MCF 10A (cell line): ENCODE results near the gene FAP. TPM values are rescaled to one million over a fixed set of nuclear protein-coding genes. Genes with fewer than 3 reads are reported as not detected.

Experiments used
- BruUV-seq: library from RNA; stranded (reverse); fragments of 400-500 nt; replicated peaks from 2 replicates; lab custom pipeline; 2021; lab: Mats Ljungman, UMichigan
- CTCF ChIA-PET: fragments of 300-600 bp; sonication (Branson Sonifier 250); formaldehyde crosslinking; extraction: SDS; loops from one replicate; lab custom pipeline; 2021; ENCODE audit warnings: antibody characterized with exemption, inconsistent platforms; lab: Yijun Ruan, JAX
- POLR2A ChIA-PET: fragments of 300-600, 350-650 bp; sonication (Branson Sonifier 250); formaldehyde crosslinking; extraction: SDS; loops from one replicate; lab custom pipeline; 2020; ENCODE audit warnings: antibody characterized with exemption, inconsistent platforms; lab: Yijun Ruan, JAX
- DNase-seq: peaks from one replicate; pipeline ENCODE4 v3.0.0-alpha.2; 2018; ENCODE audit not compliant: unreplicated experiment
- H3K27ac Mint-ChIP-seq: one replicate; pipeline ENCODE4 v1.8.0; 2022; ENCODE audit warnings: mild to moderate bottlenecking, low read depth, mixed read lengths; ENCODE audit not compliant: unreplicated experiment
- H3K27me3 Mint-ChIP-seq: one replicate; pipeline ENCODE4 v1.8.0; 2022; ENCODE audit warnings: mixed read lengths; ENCODE audit not compliant: insufficient read depth, unreplicated experiment
- H3K36me3 Mint-ChIP-seq: one replicate; pipeline ENCODE4 v1.8.0; 2022; ENCODE audit warnings: mild to moderate bottlenecking, moderate library complexity, mixed read lengths; ENCODE audit not compliant: insufficient read depth, unreplicated experiment
- H3K4me1 Mint-ChIP-seq: one replicate; pipeline ENCODE4 v1.8.0; 2022; ENCODE audit warnings: mixed read lengths; ENCODE audit not compliant: insufficient read depth, unreplicated experiment
- H3K4me3 Mint-ChIP-seq: one replicate; pipeline ENCODE4 v1.8.0; 2022; ENCODE audit warnings: mild to moderate bottlenecking, moderate library complexity, mixed read lengths; ENCODE audit not compliant: unreplicated experiment
- H3K9me3 Mint-ChIP-seq: one replicate; pipeline ENCODE4 v1.8.0; 2022; ENCODE audit warnings: mixed read lengths; ENCODE audit not compliant: unreplicated experiment
- intact Hi-C: fragments of 100-400 bp; cut with micrococcal nuclease; formaldehyde crosslinking; loops from 2 replicates; pipeline ENCODE4 v1.14.1; 2022
- total RNA-seq: library from RNA; stranded (reverse); gene quantifications from 2 replicates; pipeline ENCODE4 v1.2.3, GENCODE V29; 2022
- TF ChIP-seq, protein P1 (sequence below): fragments of 200-600 bp; IDR thresholded peaks from one replicate; pipeline ENCODE4 v1.8.0; 2022; ENCODE audit warnings: antibody characterized with exemption, mild to moderate bottlenecking; ENCODE audit not compliant: unreplicated experiment

FAP gene
- total RNA-seq, 1 experiment from 2014 or later = 12.1 TPM

DNA sequence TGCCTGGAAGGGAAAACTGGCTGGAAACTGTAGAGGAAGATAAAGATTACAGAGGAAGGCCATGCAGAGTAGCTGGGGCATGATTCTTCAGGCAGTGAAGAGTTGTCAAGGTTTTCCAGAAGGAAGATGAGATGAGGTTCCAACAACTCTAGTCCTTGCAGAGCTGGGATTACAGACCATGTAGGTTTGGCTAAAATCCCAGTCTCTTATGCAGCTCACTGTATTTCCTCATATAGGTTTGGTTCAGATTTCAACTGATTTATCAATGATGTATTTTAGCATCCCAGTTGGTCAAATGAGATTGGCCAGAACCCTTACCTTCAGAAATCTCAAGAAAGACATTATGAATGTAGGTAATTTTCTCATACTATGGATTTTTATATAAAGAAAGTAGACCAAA, 16.4 kb downstream of the FAP start:
- Mint-ChIP-seq H3K27ac (peak overlapping the region; percentile 64), H3K36me3 (peaks cover 6% of the 10 kb centered on the region), H3K9me3 (no peaks in the 10 kb centered on the region), H3K4me3 (no peak overlapping the region), H3K27me3 (no peaks in the 10 kb centered on the region), H3K4me1 (peaks cover 11% of the 10 kb centered on the region)
- POLR2A ChIA-PET = interaction anchor here (1.0 to 1.4 kb wide), 3 partner anchors 14 to 71 kb away, joined by 3 to 4 read pairs (median 3); partner anchors contain the start of gene FAP
- CTCF ChIA-PET = interaction anchor here (0.9 to 5.0 kb wide), 2 partner anchors 16 to 72 kb away, joined by 4 to 36 read pairs; partner anchors contain the start of gene FAP
- no peak for DNase-seq
- no TSS peak for BruUV-seq
- TF ChIP-seq, protein P1, sequence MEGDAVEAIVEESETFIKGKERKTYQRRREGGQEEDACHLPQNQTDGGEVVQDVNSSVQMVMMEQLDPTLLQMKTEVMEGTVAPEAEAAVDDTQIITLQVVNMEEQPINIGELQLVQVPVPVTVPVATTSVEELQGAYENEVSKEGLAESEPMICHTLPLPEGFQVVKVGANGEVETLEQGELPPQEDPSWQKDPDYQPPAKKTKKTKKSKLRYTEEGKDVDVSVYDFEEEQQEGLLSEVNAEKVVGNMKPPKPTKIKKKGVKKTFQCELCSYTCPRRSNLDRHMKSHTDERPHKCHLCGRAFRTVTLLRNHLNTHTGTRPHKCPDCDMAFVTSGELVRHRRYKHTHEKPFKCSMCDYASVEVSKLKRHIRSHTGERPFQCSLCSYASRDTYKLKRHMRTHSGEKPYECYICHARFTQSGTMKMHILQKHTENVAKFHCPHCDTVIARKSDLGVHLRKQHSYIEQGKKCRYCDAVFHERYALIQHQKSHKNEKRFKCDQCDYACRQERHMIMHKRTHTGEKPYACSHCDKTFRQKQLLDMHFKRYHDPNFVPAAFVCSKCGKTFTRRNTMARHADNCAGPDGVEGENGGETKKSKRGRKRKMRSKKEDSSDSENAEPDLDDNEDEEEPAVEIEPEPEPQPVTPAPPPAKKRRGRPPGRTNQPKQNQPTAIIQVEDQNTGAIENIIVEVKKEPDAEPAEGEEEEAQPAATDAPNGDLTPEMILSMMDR = no peak
- intact Hi-C loops = no loop called here

DNA sequence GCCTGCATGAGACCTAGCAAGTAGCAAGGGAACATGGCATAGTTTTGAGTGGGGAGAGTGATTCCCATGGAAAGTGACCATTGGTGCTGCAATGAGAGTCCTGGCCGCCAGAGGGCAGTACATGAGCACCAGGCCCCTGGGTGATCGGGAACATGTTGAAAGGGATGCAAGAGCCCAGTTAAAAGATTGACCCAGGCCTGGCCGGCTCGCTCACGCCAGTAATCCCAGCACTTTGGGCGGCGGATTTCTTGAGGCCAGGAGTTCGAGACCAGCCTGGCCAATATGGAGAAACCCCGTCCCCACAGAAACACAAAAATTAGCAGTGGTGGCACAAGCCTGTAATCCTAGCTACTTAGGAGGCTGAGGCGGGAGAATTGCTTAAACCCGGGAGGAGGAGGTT, 22.2 kb downstream of the FAP start:
- intact Hi-C loops = loop anchor here (1.0 kb wide), 3 partner anchors 21 to 77 kb away; no protein-coding TSS in a partner anchor
- Mint-ChIP-seq H3K9me3 (no peaks in the 10 kb centered on the region), H3K27me3 (no peaks in the 10 kb centered on the region), H3K27ac (no peak overlapping the region), H3K36me3 (peaks cover 17% of the 10 kb centered on the region), H3K4me1 (peaks cover 9% of the 10 kb centered on the region), H3K4me3 (no peak overlapping the region)
- ChIA-PET CTCF (interaction anchor here (0.5 to 17.2 kb wide), 55 partner anchors 9 to 859 kb away, joined by 3 to 639 read pairs (median 5); partner anchors contain the start of genes FAP, GCG and IFIH1), POLR2A (interaction anchor here (0.6 to 3.0 kb wide), 4 partner anchors 21 to 913 kb away, joined by 3 to 21 read pairs (median 10); partner anchors contain the start of gene PSMD14)
- TF ChIP-seq, protein P1 = peak; percentile 97
- no TSS peak for BruUV-seq
- DNase-seq = peak; percentile 82

DNA sequence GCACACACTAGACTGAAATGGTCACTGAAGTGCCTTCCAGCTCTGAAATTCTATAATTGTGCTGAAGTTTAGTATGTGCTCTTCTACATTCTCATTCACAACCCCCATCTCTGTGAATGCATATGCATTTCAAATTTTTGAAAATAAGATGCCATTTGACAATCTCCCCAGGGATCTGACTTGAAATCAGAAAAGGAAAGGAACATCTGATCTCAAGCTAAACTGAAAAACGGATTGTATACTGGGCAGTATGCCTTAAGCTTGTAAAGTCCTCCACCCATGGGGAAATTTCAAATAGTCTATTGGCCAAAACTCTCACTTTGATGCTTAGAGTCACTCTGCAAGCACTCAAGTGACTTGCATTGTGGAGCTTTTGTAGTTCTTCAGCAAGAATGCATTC, 22.9 kb downstream of the FAP start:
- BruUV-seq = no TSS peak
- H3K4me1 Mint-ChIP-seq = peaks cover 9% of the 10 kb centered on the region
- DNase-seq = no peak
- CTCF ChIA-PET = interaction anchor here (0.5 to 17.2 kb wide), 45 partner anchors 9 to 825 kb away, joined by 3 to 639 read pairs (median 6); partner anchors contain the start of genes FAP, GCG and IFIH1
- POLR2A ChIA-PET = interaction anchor here (1.1 to 3.0 kb wide), 4 partner anchors 21 to 80 kb away, joined by 4 to 21 read pairs (median 10); no protein-coding TSS in a partner anchor
- no peak overlapping the region for H3K27ac Mint-ChIP-seq
- no peaks in the 10 kb centered on the region for H3K27me3 Mint-ChIP-seq
- TF ChIP-seq, protein P1 = no peak
- intact Hi-C loops = no loop called here
- H3K36me3 Mint-ChIP-seq = peaks cover 17% of the 10 kb centered on the region
- H3K4me3 Mint-ChIP-seq = no peak overlapping the region
- H3K9me3 Mint-ChIP-seq = no peaks in the 10 kb centered on the region

DNA sequence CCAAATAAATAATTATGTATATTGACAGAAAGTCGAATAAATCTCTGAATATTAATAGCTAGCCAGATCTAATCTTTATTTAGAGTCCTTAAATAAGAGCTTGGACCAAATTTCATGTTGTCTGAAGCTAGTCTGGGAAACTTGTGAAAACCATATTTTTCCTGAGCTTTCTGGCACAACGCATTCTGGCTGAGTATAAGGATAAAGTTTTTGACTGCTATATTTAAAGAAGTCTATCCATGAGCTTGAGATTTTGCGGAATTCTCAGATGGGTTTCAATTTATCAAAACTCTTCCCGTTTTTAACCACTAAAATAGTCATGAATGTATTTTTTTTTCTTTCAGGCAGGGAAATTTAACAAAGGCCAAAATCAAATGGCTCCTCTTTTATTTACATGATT, 23.8 kb downstream of the FAP start:
- intact Hi-C loops = no loop called here
- Mint-ChIP-seq H3K36me3 (peaks cover 17% of the 10 kb centered on the region), H3K4me1 (peaks cover 9% of the 10 kb centered on the region), H3K27ac (no peak overlapping the region), H3K4me3 (no peak overlapping the region), H3K27me3 (no peaks in the 10 kb centered on the region), H3K9me3 (no peaks in the 10 kb centered on the region)
- ChIA-PET POLR2A (interaction anchor here (0.7 kb wide), 1 partner anchor 82 kb away, joined by 3 read pairs; no protein-coding TSS in a partner anchor), CTCF (interaction anchor here (0.6 to 17.2 kb wide), 15 partner anchors 8 to 519 kb away, joined by 3 to 639 read pairs (median 10); partner anchors contain the start of genes GCG and IFIH1)
- BruUV-seq = no TSS peak
- TF ChIP-seq, protein P1 = no peak
- no peak for DNase-seq
